CD4-positive, alpha-beta T cell treated with Interleukin-6 at 100 ng/mL for 8 hours (primary cell): ENCODE measurements around the gene WDR31.
"Not testable (repeated sequence)": the region's sequence is repeated elsewhere in the genome, so short reads cannot be mapped to it uniquely, and the experiment has no call there.

Experiments
- DNase-seq: peaks from one replicate; pipeline ENCODE4 v3.0.0-alpha.2; 2020; ENCODE audit warnings: mixed read lengths, low spot score

WDR31 gene

GRCh38 chr9:113340011-113340699 is at the start of gene WDR31:
TSS of gene WDR31 (minus strand) at chr9:113340275. CDS start at chr9:113332022, 8,253 bp downstream.
- peak; percentile 73 for DNase-seq

GRCh38 chr9:113389451-113389850 is 49.4 kb upstream of the WDR31 start:
- DNase-seq = no peak

- no peak for DNase-seq
Measured at GRCh38 chr9:113388833-113389232, 48.8 kb upstream of the WDR31 start.

- no peak for DNase-seq
Measured at GRCh38 chr9:113387560-113388230, 47.6 kb upstream of the WDR31 start.

- DNase-seq = no peak
Measured at GRCh38 chr9:113386571-113387393, 46.7 kb upstream of the WDR31 start.

DNA sequence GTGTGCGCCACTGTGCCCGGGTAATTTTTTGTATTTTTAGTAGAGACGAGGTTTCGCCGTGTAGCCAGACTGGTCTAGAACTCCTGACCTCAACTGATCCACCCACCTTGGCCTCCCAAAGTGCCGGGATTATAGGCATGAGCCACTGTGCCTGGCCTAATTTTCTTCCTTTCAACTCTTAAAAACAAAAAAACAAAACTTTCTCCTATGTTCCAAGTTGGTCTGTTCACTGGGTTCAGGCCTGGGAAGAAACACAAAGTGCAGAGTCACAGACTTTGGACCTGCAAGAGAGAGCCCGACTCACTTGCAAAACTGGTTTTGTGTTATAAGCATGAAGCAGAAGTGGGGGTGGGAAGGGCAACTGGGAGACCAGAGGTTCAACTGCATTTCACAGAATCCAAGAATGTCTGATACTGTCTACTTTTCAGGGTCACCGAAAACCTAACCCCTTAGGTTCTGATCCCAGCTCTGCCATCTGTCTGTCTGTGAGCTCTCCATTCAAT is 41.9 kb upstream of the WDR31 start:
- DNase-seq = no peak

- DNase-seq = not testable (repeated sequence)
Measured at GRCh38 chr9:113381441-113381840, 41.4 kb upstream of the WDR31 start.

GRCh38 chr9:113380869-113381378 is 40.8 kb upstream of the WDR31 start:
- no peak for DNase-seq

DNA sequence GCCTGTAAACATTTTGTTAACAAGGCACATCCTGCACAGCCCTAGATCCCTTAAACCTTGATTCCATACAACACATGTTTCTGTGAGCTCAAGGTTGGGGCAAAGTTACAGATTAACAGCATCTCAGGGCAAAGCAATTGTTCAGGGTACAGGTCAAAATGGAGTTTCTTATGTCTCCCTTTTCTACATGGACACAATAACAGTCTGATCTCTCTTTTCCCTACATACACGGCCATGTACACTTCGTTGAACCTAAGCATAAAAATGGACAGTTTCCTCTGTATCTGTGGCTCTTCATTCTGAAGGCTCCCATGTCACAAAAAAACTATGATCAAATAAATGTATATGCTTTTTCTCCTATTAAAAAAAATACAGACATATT is 39.7 kb upstream of the WDR31 start:
- not testable (repeated sequence) for DNase-seq

DNA sequence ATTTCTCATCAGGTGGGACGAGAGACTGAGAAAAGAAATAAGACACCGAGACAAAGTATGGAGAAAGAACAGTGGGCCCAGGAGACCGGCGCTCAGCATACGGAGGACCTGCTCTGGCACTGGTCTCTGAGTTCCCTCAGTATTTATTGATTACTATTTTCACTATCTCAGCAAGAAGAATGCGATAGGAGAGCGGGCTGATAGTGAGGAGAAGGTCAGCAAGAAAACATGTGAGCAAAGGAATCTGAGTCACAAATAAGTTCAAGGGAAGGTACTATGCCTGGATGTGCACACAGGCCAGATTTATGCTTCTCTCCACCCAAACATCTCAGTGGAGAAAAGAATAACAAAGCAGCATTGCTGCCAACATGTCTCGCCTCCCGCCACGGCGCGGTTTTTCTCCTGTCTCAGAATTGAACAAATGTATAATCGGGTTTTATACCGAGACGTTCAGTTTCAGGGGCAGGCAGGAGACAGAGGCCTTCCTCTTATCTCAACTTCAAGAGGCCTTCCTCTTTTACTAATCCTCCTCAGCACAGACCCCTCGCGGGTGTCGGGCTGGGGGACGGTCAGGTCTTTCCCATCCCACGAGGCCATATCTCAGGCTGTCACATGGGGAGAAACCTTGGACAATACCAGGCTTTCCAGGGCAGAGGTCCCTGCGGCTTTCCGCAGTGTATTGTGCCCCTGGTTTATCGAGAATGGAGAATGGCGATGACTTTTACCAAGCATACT is 39.2 kb upstream of the WDR31 start:
- DNase-seq = not testable (repeated sequence)

DNA sequence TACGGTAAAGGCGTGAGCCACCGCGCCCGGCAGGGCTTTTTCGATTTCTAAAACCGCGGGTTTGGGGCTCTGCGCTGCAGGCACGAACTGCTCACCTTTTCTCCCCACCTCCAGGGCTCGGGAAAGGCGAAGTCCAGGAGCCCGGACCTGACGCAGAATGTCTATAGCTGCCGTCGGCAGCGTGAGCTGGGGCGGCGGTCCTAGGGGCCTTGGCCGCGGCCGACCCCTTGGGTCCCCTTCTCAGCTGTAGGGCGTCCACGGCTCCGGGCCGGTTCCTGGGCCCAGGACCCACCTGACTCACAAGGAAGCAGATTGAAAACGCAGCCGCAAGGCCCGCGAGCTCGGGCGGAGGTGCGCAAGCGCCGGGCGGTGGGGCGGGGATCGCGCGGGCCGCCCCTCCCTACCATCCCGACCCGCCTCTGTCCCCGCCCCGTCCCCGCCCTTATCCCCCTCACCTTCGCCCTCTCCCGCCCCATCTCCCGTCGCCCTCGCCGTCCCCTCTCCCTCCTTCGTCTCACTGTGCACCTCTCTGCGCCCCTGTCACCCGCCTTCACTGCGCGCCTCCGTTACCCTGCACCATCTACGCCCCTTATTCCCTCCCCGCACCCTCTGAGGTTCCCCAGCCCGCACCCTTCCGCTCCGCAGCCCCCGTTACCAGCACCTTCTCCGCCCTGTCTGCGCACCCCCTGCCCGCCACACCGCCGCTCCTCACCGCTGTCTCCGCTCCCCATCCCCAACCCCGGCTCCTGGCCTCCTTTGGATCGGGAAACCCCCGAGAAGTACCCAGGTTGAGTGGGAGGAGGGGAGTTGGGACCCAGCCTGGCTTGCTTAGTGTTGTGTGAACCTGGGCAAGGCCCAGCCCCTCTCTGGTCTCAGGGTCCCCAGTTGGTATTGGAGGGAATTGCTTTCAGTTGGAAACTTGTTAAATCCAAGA is 36.8 kb upstream of the WDR31 start, which contains the start of gene HDHD3:
Gene HDHD3, minus strand, starts transcription at position 353 of the 934 bp plus-strand sequence. CDS start 2,632 bp downstream, outside the sequence.
- peak; percentile 88 for DNase-seq

DNA sequence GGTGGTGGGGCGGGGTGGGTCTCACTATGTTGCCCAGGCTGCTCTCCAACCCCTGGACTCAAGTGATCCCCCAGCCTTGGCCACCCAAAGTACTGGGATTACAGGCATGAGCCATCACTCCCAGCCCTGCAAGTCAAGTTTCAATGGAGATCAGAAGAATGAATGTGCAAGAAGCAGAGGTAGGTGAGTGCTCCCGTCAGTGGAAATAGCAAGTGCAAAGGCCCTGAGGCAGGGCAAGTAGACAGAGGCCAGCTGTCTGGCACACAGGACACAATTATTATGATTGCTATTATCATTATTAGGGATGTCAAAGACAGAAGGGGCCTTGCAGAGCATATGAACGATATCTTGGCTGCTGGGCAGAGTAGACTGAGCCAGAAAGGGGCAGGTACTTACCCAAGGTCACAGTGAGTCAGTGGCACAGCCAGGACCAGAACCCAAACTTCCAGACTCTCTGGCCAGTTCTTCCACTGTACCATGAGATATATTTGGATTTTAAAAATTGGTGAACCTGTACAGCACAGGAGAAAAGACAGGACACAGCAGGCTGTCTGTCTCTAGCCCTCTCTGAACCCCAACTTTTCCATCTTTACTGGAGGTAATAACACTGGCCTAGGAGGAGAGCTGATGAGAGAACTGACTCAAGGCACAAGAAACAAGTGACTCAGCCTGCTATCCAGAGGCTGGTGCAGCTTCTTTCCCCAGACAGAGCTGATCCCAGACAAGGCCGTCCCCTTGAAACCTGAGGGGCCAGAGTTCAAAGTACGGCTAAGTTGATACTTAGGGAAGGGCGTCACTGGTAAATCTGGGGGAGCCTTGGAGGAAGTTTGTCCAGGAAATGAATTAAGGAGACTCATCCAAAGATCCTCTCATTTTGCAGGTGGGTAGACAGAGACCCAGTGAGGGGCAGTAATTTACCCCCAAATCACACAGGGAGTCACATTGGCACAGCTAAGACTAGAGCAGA is 35.3 kb upstream of the WDR31 start:
- no peak for DNase-seq

DNA sequence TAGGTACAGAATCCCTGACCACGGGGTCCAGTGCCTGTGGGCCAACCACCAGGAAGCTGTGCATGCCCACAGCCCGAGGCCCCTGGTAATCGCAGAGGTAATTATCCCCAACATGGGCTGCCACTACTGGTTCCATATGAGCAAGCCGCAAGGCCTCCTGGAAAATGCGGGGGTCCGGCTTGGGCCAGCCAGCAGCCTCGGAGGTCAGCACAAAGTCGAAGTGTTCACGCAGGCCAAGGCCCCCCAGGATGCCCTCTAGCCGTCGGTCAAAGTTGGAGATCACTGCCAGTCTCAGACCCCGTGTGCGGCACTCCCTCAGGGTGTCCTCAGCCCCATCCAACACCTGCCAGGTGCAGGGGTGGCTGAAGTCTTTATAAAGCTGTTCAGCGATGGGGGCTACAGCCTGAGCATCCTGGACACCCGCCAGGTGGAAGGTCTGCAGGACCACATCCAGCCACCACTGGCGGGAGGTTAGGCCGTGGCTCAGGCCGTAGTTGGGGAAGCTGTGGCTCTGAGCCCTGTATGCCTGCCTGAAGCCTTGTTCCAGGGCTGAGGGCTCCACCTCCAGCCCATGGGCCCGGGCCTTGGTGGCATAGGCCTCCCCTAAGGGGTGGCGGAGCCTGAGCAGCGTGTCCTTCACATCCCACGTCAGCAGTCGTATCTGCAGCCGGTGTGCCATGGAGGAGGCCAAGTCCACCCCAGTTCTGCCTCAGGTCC is 33.8 kb upstream of the WDR31 start:
- DNase-seq = no peak

GRCh38 chr9:113373256-113373655 is 33.2 kb upstream of the WDR31 start:
- no peak for DNase-seq

DNA sequence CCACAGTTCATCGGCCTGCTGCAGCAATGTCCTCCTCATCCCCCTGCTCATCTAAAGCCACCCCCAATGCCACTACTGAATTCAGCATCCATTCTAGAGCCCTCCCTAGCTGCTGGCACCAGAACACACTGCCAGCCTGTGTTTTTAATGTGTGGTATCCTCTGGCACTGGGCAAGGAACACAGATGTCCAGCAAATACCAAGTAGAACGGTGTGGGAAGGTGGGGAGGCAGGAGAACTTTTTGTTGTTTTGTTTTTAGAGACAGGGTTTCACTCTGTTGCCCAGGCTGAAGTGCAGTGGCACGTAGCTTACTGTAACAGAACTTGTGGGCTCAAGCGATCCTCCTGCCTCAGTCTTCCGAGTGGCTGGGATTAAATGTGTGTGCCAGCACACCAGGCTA is 32.0 kb upstream of the WDR31 start:
- DNase-seq = no peak

GRCh38 chr9:113370806-113371325 is 30.8 kb upstream of the WDR31 start:
- DNase-seq = no peak

DNA sequence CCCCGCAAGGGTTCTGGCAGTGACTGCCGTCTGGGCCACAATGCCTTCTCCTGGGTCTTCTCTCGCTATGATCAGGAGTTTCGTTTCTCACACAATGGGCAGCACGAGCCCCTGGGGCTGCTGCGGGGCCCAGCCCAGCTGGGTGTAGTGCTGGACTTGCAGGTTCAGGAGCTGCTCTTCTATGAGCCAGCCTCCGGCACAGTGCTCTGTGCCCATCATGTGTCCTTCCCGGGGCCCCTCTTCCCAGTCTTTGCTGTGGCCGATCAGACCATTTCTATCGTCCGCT is 29.7 kb upstream of the WDR31 start:
- DNase-seq = no peak
